GM12873 (cell line): ENCODE data around the gene NSMCE1.

Experiments
- TF ChIP-seq, protein P1 (sequence below): IDR thresholded peaks from 2 replicates; pipeline ENCODE4 v1.5.1; 2012; ENCODE audit warnings: low read depth, mild to moderate bottlenecking, moderate library complexity, low read length, control low read depth; ENCODE audit not compliant: insufficient read depth; ENCODE audit errors: missing control alignments

Gene NSMCE1

DNA sequence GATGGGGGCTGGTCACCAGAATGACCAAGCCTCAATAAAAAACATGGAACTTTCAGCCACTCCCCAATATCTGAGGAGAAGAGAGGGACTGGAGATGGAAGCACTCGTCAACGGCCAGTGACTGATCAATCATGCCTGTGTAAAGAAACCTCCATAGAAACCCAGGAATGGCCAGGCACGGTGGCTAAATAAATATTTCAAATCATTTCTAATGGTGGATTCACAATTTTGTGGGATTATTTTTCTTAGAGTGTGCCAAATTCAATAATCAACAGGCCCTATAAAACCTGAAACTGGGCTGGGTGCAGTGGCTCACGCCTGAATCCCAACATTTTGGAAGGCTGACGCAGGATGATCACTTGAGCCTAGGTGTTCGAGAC lies 16.4 kb downstream of the NSMCE1 start:
- TF ChIP-seq, protein P1, sequence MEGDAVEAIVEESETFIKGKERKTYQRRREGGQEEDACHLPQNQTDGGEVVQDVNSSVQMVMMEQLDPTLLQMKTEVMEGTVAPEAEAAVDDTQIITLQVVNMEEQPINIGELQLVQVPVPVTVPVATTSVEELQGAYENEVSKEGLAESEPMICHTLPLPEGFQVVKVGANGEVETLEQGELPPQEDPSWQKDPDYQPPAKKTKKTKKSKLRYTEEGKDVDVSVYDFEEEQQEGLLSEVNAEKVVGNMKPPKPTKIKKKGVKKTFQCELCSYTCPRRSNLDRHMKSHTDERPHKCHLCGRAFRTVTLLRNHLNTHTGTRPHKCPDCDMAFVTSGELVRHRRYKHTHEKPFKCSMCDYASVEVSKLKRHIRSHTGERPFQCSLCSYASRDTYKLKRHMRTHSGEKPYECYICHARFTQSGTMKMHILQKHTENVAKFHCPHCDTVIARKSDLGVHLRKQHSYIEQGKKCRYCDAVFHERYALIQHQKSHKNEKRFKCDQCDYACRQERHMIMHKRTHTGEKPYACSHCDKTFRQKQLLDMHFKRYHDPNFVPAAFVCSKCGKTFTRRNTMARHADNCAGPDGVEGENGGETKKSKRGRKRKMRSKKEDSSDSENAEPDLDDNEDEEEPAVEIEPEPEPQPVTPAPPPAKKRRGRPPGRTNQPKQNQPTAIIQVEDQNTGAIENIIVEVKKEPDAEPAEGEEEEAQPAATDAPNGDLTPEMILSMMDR: no peak

DNA sequence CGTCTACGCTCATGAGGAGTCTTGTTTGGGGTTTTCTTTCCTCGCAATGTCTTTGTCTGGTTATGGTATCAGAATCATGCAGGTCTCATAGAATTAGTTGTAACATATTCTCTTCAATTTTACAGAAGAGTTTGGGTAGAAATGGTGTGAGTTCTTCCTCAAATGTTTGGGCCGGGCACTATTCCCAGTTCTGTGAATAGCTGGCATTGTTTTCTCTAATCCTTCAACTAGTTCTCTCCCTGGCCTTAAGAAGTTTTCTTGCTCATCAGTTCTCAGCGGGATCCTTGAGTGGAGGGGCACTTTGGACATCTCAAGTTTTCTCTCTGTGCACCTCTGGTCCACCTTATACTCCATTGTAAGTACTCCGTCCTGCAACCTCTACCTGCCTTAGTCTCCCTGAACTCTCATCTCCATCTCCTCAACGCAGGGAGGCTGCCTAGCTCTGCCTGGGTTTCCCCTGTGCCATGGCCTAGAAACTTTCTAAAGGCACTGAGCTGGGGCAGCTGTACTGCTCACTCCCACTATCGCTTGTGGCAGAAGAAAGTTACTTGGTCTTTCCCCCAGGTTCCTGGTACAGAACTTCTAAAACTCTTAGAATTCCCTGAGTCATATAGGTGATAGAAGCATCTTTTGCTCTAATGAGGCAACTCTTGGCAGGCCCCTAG lies 16.9 kb downstream of the NSMCE1 start:
- TF ChIP-seq, protein P1: no peak

DNA sequence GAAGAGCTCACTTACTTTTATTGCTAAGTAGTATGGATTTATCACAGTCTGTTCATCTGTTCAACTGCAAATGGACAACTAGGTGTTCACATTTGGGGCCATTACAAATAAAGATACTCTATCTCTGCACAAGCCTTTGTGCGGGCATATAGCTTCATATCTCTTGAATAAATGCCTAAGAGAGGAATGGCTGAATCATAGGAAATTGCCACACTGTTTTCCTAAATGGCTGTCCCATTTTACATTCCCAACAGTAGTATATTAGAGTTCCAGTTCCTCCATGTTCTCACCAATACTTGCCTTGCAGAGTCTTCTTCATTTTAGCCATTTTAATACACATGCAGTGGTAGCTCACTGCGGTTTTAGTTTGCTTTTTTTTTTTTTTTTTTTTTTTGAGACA lies 20.5 kb downstream of the NSMCE1 start:
- TF ChIP-seq, protein P1: no peak

DNA sequence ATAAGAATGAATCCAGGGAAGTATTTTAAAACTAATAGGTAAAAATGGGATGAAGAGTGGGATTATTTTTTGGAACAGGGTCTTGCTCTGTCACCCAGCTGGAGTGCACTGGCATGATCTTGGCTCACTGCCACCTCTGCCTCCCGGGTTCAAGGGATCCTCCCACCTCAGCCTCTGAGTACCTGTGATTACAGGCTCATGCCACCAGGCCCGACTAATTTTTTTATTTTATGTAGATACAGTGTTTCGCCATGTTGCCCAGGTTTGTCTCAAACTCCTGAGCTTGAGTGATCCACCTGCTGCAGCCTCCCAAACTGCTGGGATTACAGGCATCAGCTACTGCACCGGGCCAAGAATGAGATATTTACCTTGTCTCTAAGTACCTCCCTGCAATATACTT lies 22.1 kb downstream of the NSMCE1 start:
- TF ChIP-seq, protein P1: no peak

DNA sequence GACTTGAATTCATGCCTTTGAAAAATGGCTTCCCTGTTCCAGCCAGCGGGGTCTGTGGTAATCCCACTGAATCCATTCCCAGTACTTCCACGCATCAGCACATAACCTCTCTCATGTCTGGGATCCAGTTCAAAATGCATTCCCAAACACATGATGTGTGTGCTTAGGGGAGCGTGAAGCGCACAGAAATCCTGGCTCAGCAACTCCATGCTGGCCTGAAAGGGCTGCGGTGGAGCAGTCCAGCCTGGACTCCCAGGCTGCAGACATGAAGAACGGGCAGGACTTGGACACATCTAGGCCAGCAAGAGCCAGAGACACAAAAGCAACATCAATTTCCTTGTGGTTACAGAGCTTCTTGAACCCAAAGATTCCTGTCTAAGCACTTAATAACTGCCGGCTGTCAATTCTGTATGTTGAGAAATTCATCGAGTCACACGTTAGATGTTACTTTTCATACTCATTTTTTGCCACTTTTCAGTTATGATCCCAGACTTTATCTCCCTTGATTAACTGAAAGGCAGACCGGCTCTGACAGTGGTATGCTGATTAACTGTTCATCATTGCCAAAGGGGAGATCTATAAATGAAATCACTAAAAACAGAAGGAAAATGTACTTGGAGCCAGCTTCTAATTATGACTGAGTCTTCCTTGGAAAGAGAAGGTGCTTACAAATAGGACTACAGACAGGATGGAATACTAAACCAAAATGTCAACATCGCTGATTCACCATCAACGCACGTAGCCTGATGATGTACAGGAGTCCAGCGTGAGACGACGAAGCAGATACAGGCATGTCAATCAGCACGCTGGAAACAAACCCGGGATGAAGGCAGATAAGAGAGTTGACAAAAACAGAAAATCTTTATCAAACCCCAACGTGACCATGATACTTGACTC lies 23.0 kb downstream of the NSMCE1 start:
- TF ChIP-seq, protein P1: no peak

DNA sequence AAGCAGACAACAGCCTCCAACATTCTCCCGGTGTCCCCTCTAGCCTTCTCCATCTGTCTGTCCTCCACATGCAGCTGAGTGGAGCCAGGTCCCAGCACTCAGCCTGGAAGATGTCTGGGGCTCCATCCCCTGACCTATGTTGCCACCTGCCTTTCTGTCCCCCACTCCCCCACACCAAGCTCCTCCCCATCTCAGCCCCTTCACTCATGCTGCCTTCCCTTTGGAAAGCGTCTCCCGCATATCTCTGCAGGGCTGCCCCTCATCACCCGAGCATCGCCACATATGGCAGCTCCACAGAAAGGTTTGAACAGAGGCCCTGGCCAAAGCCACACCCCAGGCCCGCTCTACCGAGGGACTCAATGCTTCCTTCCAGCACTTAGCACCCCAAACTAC lies 24.2 kb downstream of the NSMCE1 start:
- TF ChIP-seq, protein P1: no peak

DNA sequence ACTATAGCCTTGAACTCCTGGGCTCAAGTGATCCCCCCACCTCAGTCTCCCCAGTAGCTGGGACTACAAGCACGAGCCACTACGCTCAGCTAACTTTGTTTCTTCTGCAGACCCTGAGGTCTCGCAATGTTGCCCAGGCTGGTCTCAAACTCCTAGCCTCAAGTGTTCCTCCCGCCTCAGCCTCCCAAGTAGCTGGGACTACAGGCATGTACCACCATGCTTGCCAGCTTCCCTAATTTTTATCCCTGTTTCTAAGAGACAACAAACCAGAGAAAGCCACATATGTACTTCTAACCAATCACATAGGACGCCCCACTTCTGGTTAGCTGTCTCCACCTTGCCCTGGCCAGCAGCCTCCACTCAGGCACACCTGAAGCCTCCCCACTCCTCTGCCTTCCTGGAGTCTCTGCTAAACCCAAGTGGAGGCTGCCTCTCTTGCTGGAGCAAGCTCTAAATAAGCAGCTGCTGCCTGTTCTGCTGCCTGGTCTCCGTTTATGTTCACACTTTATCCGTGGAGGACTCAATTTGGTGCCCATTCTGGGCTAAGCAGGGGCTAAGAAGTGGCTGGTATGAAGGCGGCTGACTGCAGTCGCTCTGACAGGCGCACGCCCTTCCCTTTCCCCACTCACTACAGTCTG lies 24.7 kb downstream of the NSMCE1 start:
- TF ChIP-seq, protein P1: no peak
